Liver (tissue), 3 donors: Measurements from ENCODE around the gene ILRUN.
"Not testable (repeated sequence)": the region's sequence is repeated elsewhere in the genome, so short reads cannot be mapped to it uniquely, and the experiment has no call there.

ENCODE experiments used
- FOXA1 ChIP-seq: IDR thresholded peaks from 2 replicates; pipeline ENCODE4 v1.6.1; 2016; ENCODE audit warnings: antibody characterized with exemption
- GABPA ChIP-seq, 2 donors: IDR thresholded peaks in 1 of 2; conservative IDR thresholded peaks in 1 of 2; 2 replicates each; pipeline ENCODE4 v1.6.1; 2016; ENCODE audit warnings: antibody characterized with exemption in 2 of 2, mild to moderate bottlenecking in 1 of 2, moderate library complexity in 1 of 2
- JUND ChIP-seq, 2 donors: IDR thresholded peaks; 2 replicates each; pipeline ENCODE4 v1.6.1; 2016; ENCODE audit warnings: antibody characterized with exemption in 2 of 2
- RAD21 ChIP-seq, 2 donors: IDR thresholded peaks; 2 replicates each; pipeline ENCODE4 v1.6.1; 2016; ENCODE audit warnings: antibody characterized with exemption in 2 of 2, mild to moderate bottlenecking in 2 of 2
- RXRA ChIP-seq, 2 donors: IDR thresholded peaks; 2 replicates each; pipeline ENCODE4 v1.6.1; 2017 to 2018; ENCODE audit warnings: antibody characterized with exemption in 2 of 2, mild to moderate bottlenecking in 1 of 2
- SP1 ChIP-seq: IDR thresholded peaks from 2 replicates; pipeline ENCODE4 v1.6.1; 2018; ENCODE audit warnings: antibody characterized with exemption, mild to moderate bottlenecking
- TAF1 ChIP-seq: conservative IDR thresholded peaks from 2 replicates; pipeline ENCODE4 v1.6.1; 2016; ENCODE audit warnings: antibody characterized with exemption, mild to moderate bottlenecking
- YY1 ChIP-seq: IDR thresholded peaks from 2 replicates; pipeline ENCODE4 v1.6.1; 2016; ENCODE audit warnings: antibody characterized with exemption, mild to moderate bottlenecking
- TF ChIP-seq, protein P1 (sequence below): fragments of 150-350 bp; IDR thresholded peaks from 2 replicates; pipeline ENCODE4 v1.5.1; 2017; ENCODE audit warnings: improper control_type of control experiment, low read depth, low read length; ENCODE audit not compliant: missing input control
- TF ChIP-seq, protein P2 (sequence below): IDR thresholded peaks from 2 replicates; pipeline ENCODE4 v1.6.1; 2016; ENCODE audit warnings: antibody characterized with exemption, mild to moderate bottlenecking
- TF ChIP-seq, protein P3 (sequence below): IDR thresholded peaks from 2 replicates; pipeline ENCODE4 v1.6.1; 2016; ENCODE audit warnings: antibody characterized with exemption
- TF ChIP-seq, protein P4 (sequence below): IDR thresholded peaks from 2 replicates; pipeline ENCODE4 v1.6.1; 2016; ENCODE audit warnings: antibody characterized with exemption
- donor health status: healthy.
- donor health status: healthy.

DNA sequence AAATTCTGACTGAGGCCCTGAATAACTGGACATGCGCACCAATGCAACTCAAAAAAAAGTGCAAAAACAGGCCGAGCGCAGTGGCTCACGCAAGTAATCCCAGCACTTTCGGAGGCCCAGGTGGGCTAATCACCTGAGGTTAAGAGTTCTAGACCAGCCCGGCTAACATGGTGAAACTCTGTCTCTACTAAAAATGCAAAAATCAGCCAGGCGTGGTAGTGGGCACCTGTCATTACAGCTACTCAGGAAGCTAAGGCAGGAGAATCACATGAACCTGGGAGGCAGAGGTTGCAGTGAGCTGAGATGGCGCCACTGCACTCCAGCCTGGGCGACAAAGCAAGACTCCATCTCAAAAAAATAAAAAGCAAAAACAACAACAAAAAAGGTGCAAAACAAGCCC is 21.6 kb downstream of the ILRUN start:
- TF ChIP-seq, protein P1, sequence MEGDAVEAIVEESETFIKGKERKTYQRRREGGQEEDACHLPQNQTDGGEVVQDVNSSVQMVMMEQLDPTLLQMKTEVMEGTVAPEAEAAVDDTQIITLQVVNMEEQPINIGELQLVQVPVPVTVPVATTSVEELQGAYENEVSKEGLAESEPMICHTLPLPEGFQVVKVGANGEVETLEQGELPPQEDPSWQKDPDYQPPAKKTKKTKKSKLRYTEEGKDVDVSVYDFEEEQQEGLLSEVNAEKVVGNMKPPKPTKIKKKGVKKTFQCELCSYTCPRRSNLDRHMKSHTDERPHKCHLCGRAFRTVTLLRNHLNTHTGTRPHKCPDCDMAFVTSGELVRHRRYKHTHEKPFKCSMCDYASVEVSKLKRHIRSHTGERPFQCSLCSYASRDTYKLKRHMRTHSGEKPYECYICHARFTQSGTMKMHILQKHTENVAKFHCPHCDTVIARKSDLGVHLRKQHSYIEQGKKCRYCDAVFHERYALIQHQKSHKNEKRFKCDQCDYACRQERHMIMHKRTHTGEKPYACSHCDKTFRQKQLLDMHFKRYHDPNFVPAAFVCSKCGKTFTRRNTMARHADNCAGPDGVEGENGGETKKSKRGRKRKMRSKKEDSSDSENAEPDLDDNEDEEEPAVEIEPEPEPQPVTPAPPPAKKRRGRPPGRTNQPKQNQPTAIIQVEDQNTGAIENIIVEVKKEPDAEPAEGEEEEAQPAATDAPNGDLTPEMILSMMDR: not testable (repeated sequence)
- not testable (repeated sequence) for TF ChIP-seq JUND (IDR thresholded peaks at IDR 0.05); RAD21 (IDR thresholded peaks at IDR 0.05); SP1; TAF1; GABPA (IDR thresholded peaks at IDR 0.05 in 1 of 2, conservative IDR thresholded peaks at IDR 0.05 in 1 of 2); RXRA (IDR thresholded peaks at IDR 0.05); FOXA1; YY1
- TF ChIP-seq, protein P2, sequence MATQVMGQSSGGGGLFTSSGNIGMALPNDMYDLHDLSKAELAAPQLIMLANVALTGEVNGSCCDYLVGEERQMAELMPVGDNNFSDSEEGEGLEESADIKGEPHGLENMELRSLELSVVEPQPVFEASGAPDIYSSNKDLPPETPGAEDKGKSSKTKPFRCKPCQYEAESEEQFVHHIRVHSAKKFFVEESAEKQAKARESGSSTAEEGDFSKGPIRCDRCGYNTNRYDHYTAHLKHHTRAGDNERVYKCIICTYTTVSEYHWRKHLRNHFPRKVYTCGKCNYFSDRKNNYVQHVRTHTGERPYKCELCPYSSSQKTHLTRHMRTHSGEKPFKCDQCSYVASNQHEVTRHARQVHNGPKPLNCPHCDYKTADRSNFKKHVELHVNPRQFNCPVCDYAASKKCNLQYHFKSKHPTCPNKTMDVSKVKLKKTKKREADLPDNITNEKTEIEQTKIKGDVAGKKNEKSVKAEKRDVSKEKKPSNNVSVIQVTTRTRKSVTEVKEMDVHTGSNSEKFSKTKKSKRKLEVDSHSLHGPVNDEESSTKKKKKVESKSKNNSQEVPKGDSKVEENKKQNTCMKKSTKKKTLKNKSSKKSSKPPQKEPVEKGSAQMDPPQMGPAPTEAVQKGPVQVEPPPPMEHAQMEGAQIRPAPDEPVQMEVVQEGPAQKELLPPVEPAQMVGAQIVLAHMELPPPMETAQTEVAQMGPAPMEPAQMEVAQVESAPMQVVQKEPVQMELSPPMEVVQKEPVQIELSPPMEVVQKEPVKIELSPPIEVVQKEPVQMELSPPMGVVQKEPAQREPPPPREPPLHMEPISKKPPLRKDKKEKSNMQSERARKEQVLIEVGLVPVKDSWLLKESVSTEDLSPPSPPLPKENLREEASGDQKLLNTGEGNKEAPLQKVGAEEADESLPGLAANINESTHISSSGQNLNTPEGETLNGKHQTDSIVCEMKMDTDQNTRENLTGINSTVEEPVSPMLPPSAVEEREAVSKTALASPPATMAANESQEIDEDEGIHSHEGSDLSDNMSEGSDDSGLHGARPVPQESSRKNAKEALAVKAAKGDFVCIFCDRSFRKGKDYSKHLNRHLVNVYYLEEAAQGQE: not testable (repeated sequence)
- TF ChIP-seq, protein P3, sequence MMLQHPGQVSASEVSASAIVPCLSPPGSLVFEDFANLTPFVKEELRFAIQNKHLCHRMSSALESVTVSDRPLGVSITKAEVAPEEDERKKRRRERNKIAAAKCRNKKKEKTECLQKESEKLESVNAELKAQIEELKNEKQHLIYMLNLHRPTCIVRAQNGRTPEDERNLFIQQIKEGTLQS: not testable (repeated sequence)
- TF ChIP-seq, protein P4, sequence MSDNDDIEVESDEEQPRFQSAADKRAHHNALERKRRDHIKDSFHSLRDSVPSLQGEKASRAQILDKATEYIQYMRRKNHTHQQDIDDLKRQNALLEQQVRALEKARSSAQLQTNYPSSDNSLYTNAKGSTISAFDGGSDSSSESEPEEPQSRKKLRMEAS: not testable (repeated sequence)
